Memory B cell (primary cell): ENCODE data around the gene DENND1A.
"Not testable (repeated sequence)": the region's sequence is repeated elsewhere in the genome, so short reads cannot be mapped to it uniquely, and the experiment has no call there.

Experiments
- ATAC-seq: fragments of 150-1000 bp; cut with Tn5 transposase; 2 replicates; pipeline ENCODE4 v1.10.0; 2021; ENCODE audit warnings: low read depth, mild to moderate bottlenecking, moderate library complexity
- DNase-seq, 2 donors: peaks; one replicate each; pipeline ENCODE4 v3.0.0; 2022; ENCODE audit warnings: low spot score in 2 of 2
- H3K27ac Mint-ChIP-seq: one replicate; pipeline ENCODE4 v1.8.0; 2022; ENCODE audit warnings: mild to moderate bottlenecking, moderate library complexity, mixed read lengths
- H3K27me3 Mint-ChIP-seq: one replicate; pipeline ENCODE4 v1.8.0; 2022; ENCODE audit warnings: mixed read lengths
- H3K36me3 Mint-ChIP-seq: one replicate; pipeline ENCODE4 v1.8.0; 2022; ENCODE audit warnings: mild to moderate bottlenecking, mixed read lengths
- H3K4me1 Mint-ChIP-seq: one replicate; pipeline ENCODE4 v1.8.0; 2022; ENCODE audit warnings: mixed read lengths
- H3K4me3 Mint-ChIP-seq: one replicate; pipeline ENCODE4 v1.8.0; 2022; ENCODE audit warnings: mild to moderate bottlenecking, moderate library complexity, mixed read lengths
- H3K9me3 Mint-ChIP-seq: one replicate; pipeline ENCODE4 v1.8.0; 2022; ENCODE audit warnings: mixed read lengths

DENND1A gene

DNA sequence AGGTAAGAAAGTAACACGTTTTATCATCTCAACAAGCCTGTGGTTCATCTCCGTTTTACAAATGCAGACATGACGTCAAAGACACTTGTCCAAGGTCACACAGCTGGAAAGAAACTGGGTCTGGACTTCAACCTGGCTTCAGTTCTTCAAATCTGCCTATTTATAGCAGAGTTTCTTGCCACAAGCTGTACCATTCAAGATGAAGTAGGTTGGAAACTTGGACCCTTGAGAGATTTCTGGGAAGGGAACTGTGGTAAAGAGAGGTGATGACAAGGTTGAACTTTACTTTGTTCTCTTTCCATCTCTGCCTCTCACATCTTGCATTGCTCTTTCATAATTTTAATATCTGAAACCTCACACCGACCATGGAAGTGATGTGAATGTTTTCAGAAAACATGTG, 29.9 kb upstream of the DENND1A start:
- peaks cover 8% of the 10 kb centered on the region for H3K27me3 Mint-ChIP-seq

DNA sequence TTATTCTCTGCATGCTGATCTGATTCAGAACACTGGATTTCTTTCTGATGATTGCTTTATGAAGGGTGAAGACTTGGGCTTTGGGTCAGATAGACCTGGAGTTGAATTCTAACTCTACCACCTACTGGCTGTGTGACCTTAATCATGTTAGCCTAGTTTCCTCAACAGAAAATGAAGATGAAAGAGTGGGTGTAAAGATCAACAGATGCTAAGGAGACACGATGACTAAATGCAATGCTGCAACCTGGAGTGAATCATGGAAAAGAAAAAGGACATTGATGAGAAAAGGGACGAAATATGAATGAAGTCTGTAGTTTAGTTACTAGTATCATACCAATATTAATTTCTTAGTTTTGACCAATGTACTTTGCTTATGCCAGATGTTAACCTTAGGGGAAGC, 27.8 kb upstream of the DENND1A start:
- Mint-ChIP-seq H3K4me1 (no peaks in the 10 kb centered on the region), H3K27ac (no peak overlapping the region), H3K36me3 (no peaks in the 10 kb centered on the region), H3K4me3 (no peak overlapping the region), H3K9me3 (no peaks in the 10 kb centered on the region), H3K27me3 (peaks cover 11% of the 10 kb centered on the region)
- ATAC-seq (no peak), DNase-seq (no peak)

More for the DNA sequence above, 29.9 kb upstream of the DENND1A start:
- H3K36me3 Mint-ChIP-seq, result no peaks in the 10 kb centered on the region
- DNase-seq (no peak), ATAC-seq (no peak)
- no peak overlapping the region for H3K27ac Mint-ChIP-seq
- H3K4me1 Mint-ChIP-seq, result peaks cover 3% of the 10 kb centered on the region
- no peak overlapping the region for H3K4me3 Mint-ChIP-seq
- no peaks in the 10 kb centered on the region for H3K9me3 Mint-ChIP-seq

DNA sequence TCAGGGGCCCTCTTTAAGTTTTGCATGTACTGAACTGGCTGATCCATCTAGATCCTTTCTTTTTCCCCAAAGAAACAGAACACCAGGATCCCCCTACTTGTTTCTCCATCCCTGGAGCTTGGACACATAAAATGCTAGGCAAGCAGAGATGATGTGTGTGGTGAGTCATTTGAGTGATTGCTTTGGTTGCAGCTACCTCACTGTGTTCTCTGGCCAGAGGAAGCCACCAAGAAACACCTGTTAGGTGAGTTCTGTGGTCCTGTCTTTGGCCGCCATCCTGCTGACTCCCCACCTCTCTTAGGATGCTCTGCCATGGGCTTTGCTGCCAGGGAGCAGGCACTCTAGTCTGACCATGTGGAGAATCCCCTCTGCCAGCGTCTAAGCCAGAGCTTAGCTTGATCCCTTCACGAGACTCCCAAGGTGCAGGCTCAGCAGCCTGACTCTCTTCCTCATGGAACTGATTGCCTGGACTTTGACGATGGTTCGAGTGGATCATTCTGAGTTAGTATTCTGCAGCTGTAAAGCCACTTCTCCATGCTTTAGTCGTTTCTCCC, 27.3 kb upstream of the DENND1A start:
- Mint-ChIP-seq H3K4me3 (no peak overlapping the region), H3K4me1 (no peaks in the 10 kb centered on the region), H3K36me3 (no peaks in the 10 kb centered on the region), H3K9me3 (no peaks in the 10 kb centered on the region), H3K27me3 (peaks cover 13% of the 10 kb centered on the region), H3K27ac (no peak overlapping the region)
- DNase-seq (no peak), ATAC-seq (no peak)

DNA sequence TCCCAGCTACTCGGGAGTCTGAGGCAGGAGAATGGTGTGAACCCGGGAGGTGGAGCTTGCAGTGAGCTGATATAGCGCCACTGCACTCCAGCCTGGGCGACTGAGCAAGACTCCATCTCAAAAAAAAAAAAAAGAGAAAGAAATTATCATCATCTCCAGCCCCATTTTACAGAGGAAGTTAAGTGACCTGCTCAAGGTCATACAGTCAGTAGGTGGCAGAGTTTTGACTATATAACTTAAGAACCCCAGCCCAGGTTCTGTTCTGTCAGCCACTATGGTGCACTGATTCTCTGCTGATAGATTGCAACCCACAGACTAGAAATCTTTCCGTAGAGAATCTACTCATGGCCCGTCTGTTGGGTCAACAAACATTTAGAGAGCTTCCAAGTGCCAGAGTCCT, 25.7 kb upstream of the DENND1A start:
- ATAC-seq, result no peak
- no peak overlapping the region for H3K27ac Mint-ChIP-seq
- DNase-seq, result no peak
- H3K36me3 Mint-ChIP-seq, result no peaks in the 10 kb centered on the region
- H3K9me3 Mint-ChIP-seq, result no peaks in the 10 kb centered on the region
- H3K4me1 Mint-ChIP-seq, result no peaks in the 10 kb centered on the region
- peaks cover 13% of the 10 kb centered on the region for H3K27me3 Mint-ChIP-seq
- H3K4me3 Mint-ChIP-seq, result no peak overlapping the region

DNA sequence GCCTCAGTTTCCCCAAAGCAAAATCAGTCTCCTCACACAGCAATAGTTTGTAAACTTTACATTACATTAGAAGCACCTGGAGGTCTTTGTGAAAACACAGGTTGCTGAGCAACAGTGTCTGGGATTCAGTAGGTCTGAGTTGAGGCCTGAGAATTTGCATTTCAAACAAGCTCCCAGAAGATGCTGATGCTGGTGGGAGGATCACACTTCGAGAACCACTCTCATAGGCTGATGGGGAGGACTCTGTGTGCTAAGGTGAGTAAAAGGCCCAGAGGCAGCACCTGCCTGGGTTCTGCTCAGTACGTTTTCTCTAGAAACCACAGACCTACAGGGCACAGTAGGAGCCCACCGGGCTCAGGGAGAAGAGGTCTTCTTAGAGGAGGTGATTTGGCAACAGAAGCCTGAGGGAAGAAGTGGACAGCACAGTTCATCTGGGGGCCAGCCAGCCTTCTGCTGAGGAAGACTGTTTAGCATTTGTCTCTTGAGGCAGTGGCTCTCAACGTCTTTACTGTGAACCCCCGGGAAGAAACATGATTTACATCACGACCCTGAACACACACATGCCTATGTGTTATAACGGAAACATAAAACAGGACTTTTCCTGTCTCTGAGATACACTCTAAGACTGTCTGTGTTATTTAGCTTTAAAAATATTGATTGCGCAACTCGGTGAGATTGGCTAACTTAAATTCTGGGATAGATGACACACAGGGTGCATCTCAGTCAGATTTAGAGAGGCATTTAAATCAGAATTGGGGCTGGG, 24.8 kb upstream of the DENND1A start:
- Mint-ChIP-seq H3K4me1 (no peaks in the 10 kb centered on the region), H3K4me3 (no peak overlapping the region), H3K27ac (no peak overlapping the region), H3K27me3 (peaks cover 10% of the 10 kb centered on the region), H3K9me3 (no peaks in the 10 kb centered on the region), H3K36me3 (no peaks in the 10 kb centered on the region)
- ATAC-seq (no peak), DNase-seq (no peak)

DNA sequence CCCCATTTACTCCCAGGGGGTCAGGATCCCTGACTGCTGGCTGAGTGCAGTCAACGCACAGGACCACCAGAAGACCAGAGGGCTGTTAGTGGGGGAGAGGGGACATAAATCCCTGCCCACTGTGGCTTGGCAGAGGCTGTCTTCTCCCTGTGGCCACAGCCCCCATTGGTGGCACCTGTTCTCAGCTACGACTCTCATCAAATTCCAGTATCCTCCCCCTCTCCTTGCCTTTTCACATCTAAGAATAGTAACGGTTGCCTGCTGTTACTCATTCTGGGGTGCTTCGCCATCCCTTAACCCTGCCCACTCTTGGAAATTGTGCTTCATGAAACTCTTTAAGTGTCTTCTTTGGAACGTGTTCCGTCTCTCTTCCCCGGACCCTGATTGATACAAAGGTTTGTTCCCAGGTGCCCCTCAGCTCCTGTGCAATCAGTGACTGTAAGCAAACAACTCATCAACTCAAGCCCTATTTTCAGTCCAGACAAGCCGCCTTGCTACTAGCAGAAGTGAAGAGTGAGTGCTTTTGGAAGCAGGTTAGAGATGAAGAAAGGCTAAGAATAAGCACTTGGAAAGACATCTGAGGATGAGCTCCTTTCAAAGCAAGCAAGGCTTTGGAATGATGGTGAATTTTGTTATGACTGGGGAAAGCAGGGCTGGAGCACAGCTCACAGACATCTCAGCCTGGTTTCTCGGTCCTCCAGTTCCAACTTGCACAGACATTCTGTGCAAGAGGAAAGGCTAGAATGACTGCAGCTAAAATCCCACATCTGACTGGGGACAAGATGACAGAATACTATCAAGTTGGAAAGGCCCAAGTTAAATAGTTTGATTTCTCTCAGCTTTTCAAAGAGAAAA, 22.9 kb upstream of the DENND1A start:
- DNase-seq, result no peak
- no peak overlapping the region for H3K27ac Mint-ChIP-seq
- no peak for ATAC-seq

DNA sequence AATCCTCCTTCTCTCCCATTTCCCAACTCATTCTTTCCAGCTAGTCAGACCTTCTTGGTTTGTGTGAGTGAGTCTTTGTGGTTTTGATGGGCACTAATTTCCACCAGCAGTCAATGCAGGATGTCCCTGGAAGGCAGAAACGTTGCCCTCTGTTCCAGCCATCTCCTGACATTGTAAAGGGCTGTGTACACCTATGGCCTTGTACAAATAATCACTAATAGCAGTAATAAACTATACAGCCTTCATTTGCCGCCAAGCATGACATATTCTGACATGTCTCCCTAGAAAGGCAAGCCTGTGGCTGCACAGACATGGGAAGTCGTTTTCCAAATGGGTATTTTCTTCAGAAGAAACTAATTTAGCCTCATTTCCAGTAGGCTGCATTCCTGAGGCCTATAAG, 18.4 kb upstream of the DENND1A start:
- no peak overlapping the region for H3K27ac Mint-ChIP-seq
- H3K4me1 Mint-ChIP-seq, result no peaks in the 10 kb centered on the region
- H3K4me3 Mint-ChIP-seq, result no peak overlapping the region
- ATAC-seq, result no peak
- H3K27me3 Mint-ChIP-seq, result peaks cover 6% of the 10 kb centered on the region
- peaks cover 3% of the 10 kb centered on the region for H3K9me3 Mint-ChIP-seq
- DNase-seq, result no peak
- peaks cover 3% of the 10 kb centered on the region for H3K36me3 Mint-ChIP-seq

More for the DNA sequence above, 22.9 kb upstream of the DENND1A start:
- Mint-ChIP-seq H3K27me3 (peaks cover 10% of the 10 kb centered on the region), H3K9me3 (no peaks in the 10 kb centered on the region), H3K4me1 (no peaks in the 10 kb centered on the region), H3K4me3 (no peak overlapping the region), H3K36me3 (no peaks in the 10 kb centered on the region)

DNA sequence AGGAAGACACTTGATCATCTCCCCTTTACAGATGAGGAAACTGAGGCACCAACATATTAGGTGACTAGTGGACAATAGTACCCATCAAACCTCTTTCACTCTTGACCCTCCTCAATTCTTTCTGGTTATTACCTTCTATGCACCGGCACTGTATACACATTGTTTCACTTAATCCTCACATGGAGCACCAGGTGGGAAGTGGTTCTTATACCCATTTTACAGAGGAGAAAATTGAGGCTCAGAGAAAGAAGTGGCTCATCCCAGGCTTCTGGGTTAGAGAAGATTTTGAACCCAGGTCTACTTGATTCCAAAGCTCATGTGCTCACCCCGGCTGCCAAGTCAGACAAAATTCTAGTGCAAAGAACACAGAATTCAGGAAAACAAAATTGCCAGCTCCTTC, 17.4 kb upstream of the DENND1A start:
- no peak overlapping the region for H3K4me3 Mint-ChIP-seq
- H3K36me3 Mint-ChIP-seq, result peaks cover 3% of the 10 kb centered on the region
- DNase-seq (no peak), ATAC-seq (no peak)
- no peak overlapping the region for H3K27ac Mint-ChIP-seq
- no peaks in the 10 kb centered on the region for H3K4me1 Mint-ChIP-seq
- peaks cover 3% of the 10 kb centered on the region for H3K9me3 Mint-ChIP-seq
- peaks cover 1% of the 10 kb centered on the region for H3K27me3 Mint-ChIP-seq

DNA sequence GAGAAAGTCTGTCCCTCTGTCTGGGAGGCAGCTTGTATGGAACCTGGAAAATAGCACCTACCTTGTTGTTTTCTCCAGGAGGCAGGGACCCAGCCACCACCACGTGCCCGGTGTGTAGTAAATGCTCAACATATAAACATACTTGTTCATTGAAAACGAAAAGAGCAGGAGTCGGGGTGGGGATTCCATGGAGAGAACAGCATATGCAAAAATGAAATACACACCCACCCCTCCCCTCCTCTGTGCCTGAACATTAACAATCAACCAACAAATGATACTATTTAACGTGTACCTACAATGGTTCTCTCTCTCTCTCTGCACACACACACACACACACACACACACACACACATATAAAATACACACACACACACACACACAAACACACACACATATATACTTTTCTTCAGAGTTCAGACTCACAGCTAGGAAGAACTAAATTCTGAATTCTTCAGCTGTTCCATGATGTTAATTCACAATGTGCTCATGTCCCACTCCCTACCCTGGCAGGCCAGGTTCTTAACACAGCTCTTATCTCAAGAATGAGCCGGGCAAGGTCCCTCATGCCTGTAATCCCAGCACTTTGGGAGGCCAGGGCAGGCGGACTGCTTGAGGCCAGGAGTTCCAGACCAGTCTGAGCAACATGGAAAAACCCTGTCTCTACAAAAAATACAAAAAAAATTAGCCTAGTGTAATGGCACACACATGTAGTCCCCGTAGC, 16.3 kb upstream of the DENND1A start:
- Mint-ChIP-seq H3K4me3 (no peak overlapping the region), H3K27ac (no peak overlapping the region), H3K36me3 (peaks cover 3% of the 10 kb centered on the region), H3K27me3 (no peaks in the 10 kb centered on the region), H3K4me1 (no peaks in the 10 kb centered on the region), H3K9me3 (peaks cover 3% of the 10 kb centered on the region)
- ATAC-seq (no peak), DNase-seq (no peak)

DNA sequence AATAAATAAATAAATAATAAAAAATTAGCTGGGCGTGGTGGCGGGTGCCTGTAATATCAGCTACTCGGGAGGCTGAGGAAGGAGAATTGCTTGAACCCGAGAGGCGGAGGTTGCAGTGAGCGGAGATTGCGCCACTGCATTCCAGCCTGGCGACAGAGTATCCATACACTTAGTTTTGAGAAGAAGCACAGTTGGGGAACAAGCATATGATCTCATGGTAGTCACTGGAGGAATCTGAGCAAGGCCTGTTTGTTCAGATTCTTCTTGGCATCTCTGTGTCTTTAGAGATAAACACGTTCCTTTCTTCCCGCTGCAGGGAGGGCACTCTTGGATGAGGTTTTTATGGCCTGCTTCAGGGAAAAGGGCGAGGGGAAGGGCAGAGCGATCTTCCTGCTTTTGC, 15.6 kb upstream of the DENND1A start:
- Mint-ChIP-seq H3K4me3 (no peak overlapping the region), H3K36me3 (peaks cover 3% of the 10 kb centered on the region), H3K27ac (no peak overlapping the region), H3K27me3 (no peaks in the 10 kb centered on the region), H3K4me1 (no peaks in the 10 kb centered on the region), H3K9me3 (peaks cover 3% of the 10 kb centered on the region)
- no peak for DNase-seq
- ATAC-seq, result no peak

DNA sequence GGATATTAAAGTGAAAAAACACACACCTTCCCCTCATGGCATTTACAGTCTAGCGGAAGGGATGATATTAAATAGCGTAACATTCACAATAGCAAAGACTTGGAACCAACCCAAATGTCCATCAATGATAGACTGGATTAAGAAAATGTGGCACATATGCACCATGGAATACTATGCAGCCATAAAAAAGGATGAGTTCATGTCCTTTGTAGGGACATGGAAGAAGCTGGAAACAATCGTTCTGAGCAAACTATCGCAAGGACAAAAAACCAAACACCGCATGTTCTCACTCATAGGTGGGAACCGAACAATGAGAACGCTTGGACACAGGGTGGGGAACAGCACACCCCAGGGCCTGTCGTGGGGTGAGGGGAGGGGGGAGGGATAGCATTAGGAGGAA, 14.5 kb upstream of the DENND1A start:
- not testable (repeated sequence) for DNase-seq, H3K27me3 Mint-ChIP-seq, H3K27ac Mint-ChIP-seq, ATAC-seq, H3K4me3 Mint-ChIP-seq, H3K4me1 Mint-ChIP-seq, H3K9me3 Mint-ChIP-seq, H3K36me3 Mint-ChIP-seq

DNA sequence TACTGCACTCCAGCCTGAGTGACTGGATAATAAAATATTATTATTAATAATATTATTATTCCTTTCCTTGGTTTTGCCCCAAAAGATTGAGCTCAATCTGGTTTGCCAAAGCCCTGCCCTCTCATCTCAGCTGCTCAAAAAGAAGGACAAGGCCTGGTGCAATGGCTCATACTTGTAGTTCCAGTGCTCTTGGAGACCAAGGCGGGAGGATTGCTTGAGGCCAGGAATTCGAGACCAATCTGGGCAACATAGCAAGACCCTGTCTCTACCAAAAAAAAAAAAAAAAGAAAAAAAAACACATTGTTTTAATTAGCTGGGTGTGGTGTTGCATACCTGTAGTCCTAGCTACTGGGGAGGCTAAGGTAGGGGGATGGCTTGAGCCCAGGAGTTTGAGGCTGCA, 13.7 kb upstream of the DENND1A start:
- DNase-seq, result no peak
- H3K4me3 Mint-ChIP-seq, result no peak overlapping the region
- peaks cover 4% of the 10 kb centered on the region for H3K27me3 Mint-ChIP-seq
- H3K27ac Mint-ChIP-seq, result no peak overlapping the region
- H3K36me3 Mint-ChIP-seq, result peaks cover 3% of the 10 kb centered on the region
- H3K9me3 Mint-ChIP-seq, result peaks cover 3% of the 10 kb centered on the region
- no peaks in the 10 kb centered on the region for H3K4me1 Mint-ChIP-seq
- ATAC-seq, result no peak

DNA sequence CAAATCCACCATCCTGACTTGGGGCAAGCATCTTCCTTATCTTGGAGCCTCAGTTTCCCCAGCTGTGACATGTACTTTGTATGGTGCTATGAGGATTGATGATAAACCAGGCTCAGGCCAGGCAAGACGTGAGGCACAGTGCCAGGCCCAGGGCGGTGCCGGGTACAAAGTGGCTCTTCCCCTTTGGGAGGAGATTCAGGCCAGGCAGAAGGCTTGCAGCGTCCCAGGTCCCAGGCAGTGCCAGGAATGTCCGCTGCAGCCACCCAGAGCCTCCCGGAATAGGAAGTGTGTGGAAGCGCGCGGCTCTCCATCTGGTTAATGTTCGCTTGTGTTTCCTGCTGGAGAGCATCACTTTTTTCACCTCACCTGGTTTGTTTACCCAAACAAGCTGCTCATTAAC, 12.6 kb upstream of the DENND1A start:
- DNase-seq (no peak), ATAC-seq (no peak)
- no peaks in the 10 kb centered on the region for H3K4me1 Mint-ChIP-seq
- H3K4me3 Mint-ChIP-seq, result no peak overlapping the region
- H3K27me3 Mint-ChIP-seq, result peaks cover 4% of the 10 kb centered on the region
- no peak overlapping the region for H3K27ac Mint-ChIP-seq
- peaks cover 3% of the 10 kb centered on the region for H3K9me3 Mint-ChIP-seq
- H3K36me3 Mint-ChIP-seq, result peaks cover 3% of the 10 kb centered on the region

DNA sequence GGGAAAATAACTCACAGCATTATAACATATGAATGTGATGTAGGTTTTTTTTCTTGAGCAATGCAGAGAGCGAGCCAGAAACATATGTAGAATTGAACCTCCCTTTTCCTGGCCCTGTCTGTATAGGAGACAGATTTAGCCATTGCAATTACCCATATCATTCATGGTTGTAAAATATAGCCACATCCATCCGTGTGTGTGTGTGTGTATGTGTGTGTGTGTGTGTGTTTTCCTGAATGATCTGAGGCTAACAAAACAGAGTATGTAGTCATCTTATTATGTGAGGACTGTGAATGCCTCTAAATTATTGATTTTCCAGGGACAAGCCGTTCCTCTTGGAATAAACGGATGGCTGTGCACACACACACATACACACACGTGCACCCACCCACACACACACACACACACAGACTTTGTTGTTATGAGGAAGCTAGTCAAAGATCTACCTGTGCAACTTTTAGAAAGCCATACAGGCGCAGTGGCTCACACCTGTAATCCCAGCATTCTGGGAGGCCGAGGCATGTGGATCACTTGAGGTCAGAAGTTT, 11.7 kb upstream of the DENND1A start:
- Mint-ChIP-seq H3K9me3 (peaks cover 3% of the 10 kb centered on the region), H3K27ac (no peak overlapping the region), H3K4me1 (no peaks in the 10 kb centered on the region), H3K27me3 (peaks cover 4% of the 10 kb centered on the region), H3K36me3 (peaks cover 3% of the 10 kb centered on the region), H3K4me3 (no peak overlapping the region)
- DNase-seq (no peak), ATAC-seq (no peak)
